ENCODE results near the gene ATXN3.
"Not testable (repeated sequence)": the region's sequence is repeated elsewhere in the genome, so short reads cannot be mapped to it uniquely, and the experiment has no call there.

The ATXN3 gene

GRCh38 chr14:92074555-92074954 is 31.8 kb downstream of the ATXN3 start:
- no peak for DNase-seq (ENCODE audit: low read depth in 3 of 3)

- DNase-seq (ENCODE audit: low read depth in 3 of 3) = no peak
Observed at GRCh38 chr14:92058006-92058917, 48.1 kb downstream of the ATXN3 start.

GRCh38 chr14:92049781-92050180 is 56.6 kb downstream of the ATXN3 start:
- no peak for DNase-seq (ENCODE audit: low read depth in 3 of 3)

GRCh38 chr14:92049221-92049620 is 57.2 kb downstream of the ATXN3 start:
- not testable (repeated sequence) for DNase-seq (ENCODE audit: low read depth in 3 of 3)

- DNase-seq (ENCODE audit: low read depth in 3 of 3) = not testable (repeated sequence)
Observed at GRCh38 chr14:92045904-92046303, 60.5 kb downstream of the ATXN3 start.

- not testable (repeated sequence) for DNase-seq (ENCODE audit: low read depth in 3 of 3)
Observed at GRCh38 chr14:92041766-92042165, 64.6 kb downstream of the ATXN3 start.

- no peak for DNase-seq (ENCODE audit: low read depth in 3 of 3)
Observed at GRCh38 chr14:92041203-92041602, 65.2 kb downstream of the ATXN3 start.

GRCh38 chr14:92040431-92041051 is 65.8 kb downstream of the ATXN3 start:
- peak in 1 of 3 experiments; percentile 5 for DNase-seq (ENCODE audit: low read depth in 3 of 3)

- DNase-seq (ENCODE audit: low read depth in 3 of 3) = peak; percentile 87 to 93 (median 90)
Observed at GRCh38 chr14:92039719-92040430, 66.5 kb downstream of the ATXN3 start, which contains the start of gene TRIP11. Gene TRIP11 (minus strand): TSS chr14:92040059. CDS start chr14:92039685, 374 bp downstream.

- DNase-seq (ENCODE audit: low read depth in 3 of 3) = peak in 1 of 3 experiments; percentile 16
Observed at GRCh38 chr14:92039063-92039718, 67.2 kb downstream of the ATXN3 start.

- no peak for DNase-seq (ENCODE audit: low read depth in 3 of 3)
Observed at GRCh38 chr14:92037989-92038388, 68.4 kb downstream of the ATXN3 start.

- no peak for DNase-seq (ENCODE audit: low read depth in 3 of 3)
Observed at GRCh38 chr14:92035890-92036289, 70.5 kb downstream of the ATXN3 start.

- DNase-seq (ENCODE audit: low read depth in 3 of 3) = no peak
Observed at GRCh38 chr14:92033906-92034687, 72.3 kb downstream of the ATXN3 start.

GRCh38 chr14:92033433-92033832 is 72.9 kb downstream of the ATXN3 start:
- DNase-seq (ENCODE audit: low read depth in 3 of 3) = no peak

GRCh38 chr14:92026548-92027190 is 79.7 kb downstream of the ATXN3 start:
- peak in 1 of 3 experiments; percentile 11 for DNase-seq (ENCODE audit: low read depth in 3 of 3)

GRCh38 chr14:92022036-92022435 is 84.3 kb downstream of the ATXN3 start:
- DNase-seq (ENCODE audit: low read depth in 3 of 3) = no peak

GRCh38 chr14:92021523-92021922 is 84.9 kb downstream of the ATXN3 start:
- no peak for DNase-seq (ENCODE audit: low read depth in 3 of 3)

- DNase-seq (ENCODE audit: low read depth in 3 of 3) = no peak
Observed at GRCh38 chr14:92014040-92014439, 92.3 kb downstream of the ATXN3 start.

- DNase-seq (ENCODE audit: low read depth in 3 of 3) = no peak
Observed at GRCh38 chr14:92012121-92012748, 94.1 kb downstream of the ATXN3 start.

- DNase-seq (ENCODE audit: low read depth in 3 of 3) = no peak
Observed at GRCh38 chr14:92010644-92011043, 95.7 kb downstream of the ATXN3 start.
